NCI-H1105 treated with DMSO at 0.1 percent for 48 hours (cell line): ENCODE measurements around the gene ASTN2.

Experiments used
- DNase-seq: peaks from one replicate; lab custom pipeline; 2025; lab: John Stamatoyannopoulos, UW

The ASTN2 gene

GRCh38 chr9:116379821-116380220 lies 1035.0 kb downstream of the ASTN2 start:
- no peak for DNase-seq

- no peak for DNase-seq
These were observed 1036.0 kb downstream of the ASTN2 start for GRCh38 chr9:116378873-116379272.

GRCh38 chr9:116377179-116377798 lies 1037.6 kb downstream of the ASTN2 start:
- no peak for DNase-seq
